GM10266 (cell line): ENCODE results near the gene COL23A1.

ENCODE experiments used
- DNase-seq: peaks from one replicate; pipeline ENCODE4 v3.0.0; 2012; ENCODE audit errors: extremely low spot score
- TF ChIP-seq, protein P1 (sequence below): IDR thresholded peaks from 2 replicates; pipeline ENCODE4 v1.5.1; 2012; ENCODE audit warnings: mild to moderate bottlenecking, low read depth; ENCODE audit not compliant: control insufficient read depth, insufficient read depth; ENCODE audit errors: missing control alignments

Gene COL23A1

DNA sequence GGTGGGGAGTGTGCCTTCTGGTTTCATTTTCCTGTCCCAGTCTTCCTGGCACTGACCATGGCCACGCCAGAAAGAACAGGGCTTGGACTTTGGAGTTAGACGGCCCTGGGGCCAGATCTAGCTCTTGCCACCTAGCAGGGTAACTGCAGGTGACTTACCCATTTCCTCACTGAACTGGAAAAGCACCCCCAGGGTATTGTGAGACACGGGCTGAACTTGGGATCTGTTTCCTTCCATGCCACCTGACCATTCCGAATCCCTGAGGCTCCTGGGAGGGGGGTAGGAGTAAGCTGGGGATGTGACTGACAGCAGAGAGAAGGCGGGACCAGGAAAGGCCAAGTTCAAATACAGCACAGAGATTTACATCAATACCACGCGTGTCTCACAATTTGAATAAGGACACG is 376.4 kb downstream of the COL23A1 start:
- DNase-seq: no peak
- TF ChIP-seq, protein P1, sequence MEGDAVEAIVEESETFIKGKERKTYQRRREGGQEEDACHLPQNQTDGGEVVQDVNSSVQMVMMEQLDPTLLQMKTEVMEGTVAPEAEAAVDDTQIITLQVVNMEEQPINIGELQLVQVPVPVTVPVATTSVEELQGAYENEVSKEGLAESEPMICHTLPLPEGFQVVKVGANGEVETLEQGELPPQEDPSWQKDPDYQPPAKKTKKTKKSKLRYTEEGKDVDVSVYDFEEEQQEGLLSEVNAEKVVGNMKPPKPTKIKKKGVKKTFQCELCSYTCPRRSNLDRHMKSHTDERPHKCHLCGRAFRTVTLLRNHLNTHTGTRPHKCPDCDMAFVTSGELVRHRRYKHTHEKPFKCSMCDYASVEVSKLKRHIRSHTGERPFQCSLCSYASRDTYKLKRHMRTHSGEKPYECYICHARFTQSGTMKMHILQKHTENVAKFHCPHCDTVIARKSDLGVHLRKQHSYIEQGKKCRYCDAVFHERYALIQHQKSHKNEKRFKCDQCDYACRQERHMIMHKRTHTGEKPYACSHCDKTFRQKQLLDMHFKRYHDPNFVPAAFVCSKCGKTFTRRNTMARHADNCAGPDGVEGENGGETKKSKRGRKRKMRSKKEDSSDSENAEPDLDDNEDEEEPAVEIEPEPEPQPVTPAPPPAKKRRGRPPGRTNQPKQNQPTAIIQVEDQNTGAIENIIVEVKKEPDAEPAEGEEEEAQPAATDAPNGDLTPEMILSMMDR: no peak

DNA sequence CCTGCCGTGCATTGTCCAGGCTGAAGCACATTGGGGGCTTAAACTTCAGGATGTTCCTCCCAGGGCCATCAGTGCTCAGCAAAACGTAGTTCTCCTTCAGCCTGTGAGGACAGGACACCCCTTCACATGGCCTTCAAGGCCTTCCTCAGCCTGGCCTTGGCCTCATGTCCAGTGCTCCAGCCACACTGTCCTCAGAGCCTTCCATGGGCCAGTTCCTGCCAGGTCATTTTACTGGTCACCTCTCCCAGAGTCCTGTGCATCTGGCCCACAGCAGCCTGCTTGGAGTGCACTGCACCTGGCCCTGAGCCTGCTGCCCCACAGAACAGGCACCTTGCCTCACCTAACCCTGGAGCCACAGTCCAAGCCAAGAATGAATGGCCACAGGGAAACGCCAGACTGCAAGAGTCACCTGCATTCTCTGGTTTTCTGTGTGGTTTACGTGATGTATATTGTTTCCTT is 377.2 kb downstream of the COL23A1 start:
- DNase-seq: no peak
- TF ChIP-seq, protein P1: no peak

DNA sequence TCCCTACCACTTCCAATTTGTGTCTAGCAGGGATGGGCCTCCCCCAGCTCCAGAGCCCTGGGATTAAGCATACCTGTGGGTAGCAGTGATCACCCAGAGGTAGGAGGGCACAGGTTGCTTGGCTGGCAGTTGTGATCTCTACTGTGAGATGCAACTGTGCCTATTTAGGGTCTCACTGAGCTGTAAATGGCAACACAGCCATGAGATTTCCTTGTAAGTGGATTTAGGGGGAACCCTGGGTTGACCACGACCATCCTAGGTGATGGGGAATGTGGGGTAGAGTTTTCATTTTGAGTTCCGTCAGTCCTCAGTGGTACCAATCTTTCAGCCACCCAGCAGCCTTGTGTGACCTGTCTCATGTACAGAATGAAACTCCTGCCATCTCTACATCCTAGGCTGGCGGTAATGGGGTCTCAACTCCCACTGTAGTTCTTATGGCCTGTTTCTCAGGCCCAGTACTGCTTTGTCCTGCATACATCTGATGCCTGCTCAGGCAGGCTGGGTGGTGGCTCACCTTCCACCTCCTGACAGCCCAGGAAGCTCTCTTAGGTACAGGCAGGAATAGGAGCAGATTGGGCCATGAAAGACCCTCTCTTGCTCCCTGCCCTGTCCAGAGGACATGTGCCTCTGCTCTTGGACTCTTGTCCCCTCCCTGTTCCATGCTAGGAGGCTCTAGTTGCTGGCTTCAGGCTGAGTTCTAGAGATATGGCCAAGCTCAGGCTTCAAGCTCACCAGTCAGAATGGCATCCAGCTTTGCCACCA is 377.8 kb downstream of the COL23A1 start:
- TF ChIP-seq, protein P1: no peak
- no peak for DNase-seq

DNA sequence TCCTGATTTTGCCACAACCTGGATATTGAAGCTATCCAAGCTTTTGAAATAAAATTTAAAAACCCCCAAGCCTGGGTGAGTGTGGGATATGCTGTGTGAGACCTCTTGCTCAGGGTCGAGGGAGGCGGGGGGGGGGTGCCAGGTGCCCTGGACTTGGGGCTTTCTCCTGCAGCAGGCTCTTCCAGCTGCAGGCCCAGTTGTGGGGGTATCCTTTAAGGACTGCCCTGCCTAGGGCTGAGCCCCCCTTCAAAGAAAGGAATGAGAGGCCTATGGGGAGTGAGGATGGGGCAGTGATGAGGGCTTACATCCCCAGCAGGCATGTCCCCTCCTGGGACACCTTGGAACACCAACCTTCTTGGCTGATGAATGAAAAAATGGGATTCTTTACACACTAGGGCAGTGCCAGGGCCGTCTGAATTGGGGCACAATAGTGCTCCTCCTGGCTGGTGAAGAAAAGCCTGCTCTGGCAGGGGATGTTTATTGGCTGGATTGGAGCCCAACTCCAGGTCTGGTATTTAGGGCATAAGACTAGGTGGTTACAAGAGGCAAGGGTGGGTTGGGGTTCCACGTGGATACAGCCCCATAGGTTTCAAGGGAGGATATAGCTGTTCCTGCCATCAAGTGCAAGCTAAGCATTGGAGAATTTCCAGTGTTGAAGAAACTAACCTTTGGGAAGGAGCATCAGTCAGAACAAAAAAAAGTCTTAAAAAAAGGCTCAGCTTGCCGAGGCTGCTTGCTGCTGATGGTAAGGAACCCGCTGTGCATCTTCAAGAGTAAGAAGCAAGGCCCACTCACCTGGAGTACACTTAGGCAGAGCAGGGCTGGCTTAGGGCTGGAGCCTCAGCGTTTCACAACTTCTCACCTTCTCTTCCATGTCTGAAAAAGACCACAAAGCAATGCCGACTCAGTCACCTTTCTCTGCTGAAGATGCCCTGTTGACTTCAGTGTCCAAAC is 378.8 kb downstream of the COL23A1 start:
- TF ChIP-seq, protein P1: no peak
- DNase-seq: no peak

DNA sequence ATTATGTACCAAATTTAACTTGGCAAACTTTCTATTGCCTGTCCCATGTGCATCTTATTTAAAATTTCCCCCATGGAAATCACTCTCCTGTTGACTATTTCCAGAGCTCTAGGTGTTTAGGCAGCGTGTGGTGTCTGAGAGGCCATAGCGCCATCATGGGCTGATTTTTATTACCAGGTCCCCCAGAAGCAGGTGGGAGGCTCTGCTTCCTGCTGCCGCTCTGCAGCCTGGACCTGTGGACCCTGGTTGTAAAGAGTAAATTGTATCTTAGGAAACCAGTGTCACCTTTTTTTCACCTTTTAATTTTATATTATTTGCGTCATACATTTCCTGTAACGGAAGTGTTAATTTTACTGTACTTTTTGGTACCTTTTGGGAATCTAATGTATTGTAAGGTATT is 379.5 kb downstream of the COL23A1 start:
- TF ChIP-seq, protein P1: no peak
- DNase-seq: no peak

DNA sequence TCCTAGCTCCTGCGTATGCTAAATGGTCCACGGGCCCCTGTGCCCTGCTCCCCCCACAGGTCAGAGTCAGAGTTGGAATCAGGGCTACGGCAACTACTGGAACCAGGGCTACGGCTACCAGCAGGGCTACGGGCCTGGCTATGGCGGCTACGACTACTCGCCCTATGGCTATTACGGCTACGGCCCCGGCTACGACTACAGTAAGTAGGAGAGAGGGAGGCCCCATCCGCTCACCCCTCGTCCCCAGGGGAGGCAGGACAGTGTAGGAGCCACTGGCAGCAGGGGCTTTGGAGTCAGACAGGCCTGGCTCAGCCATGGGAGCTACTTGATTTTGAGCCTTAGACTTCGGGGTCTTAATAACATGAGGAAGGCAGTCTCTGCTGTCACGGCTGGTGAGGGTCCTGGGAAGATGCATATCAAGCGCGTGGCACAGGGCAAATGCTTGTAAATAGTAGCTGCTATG is 380.1 kb downstream of the COL23A1 start:
- no peak for DNase-seq
- TF ChIP-seq, protein P1: no peak
